ENCODE measurements around the gene ANKRD63.

The ANKRD63 gene

DNA sequence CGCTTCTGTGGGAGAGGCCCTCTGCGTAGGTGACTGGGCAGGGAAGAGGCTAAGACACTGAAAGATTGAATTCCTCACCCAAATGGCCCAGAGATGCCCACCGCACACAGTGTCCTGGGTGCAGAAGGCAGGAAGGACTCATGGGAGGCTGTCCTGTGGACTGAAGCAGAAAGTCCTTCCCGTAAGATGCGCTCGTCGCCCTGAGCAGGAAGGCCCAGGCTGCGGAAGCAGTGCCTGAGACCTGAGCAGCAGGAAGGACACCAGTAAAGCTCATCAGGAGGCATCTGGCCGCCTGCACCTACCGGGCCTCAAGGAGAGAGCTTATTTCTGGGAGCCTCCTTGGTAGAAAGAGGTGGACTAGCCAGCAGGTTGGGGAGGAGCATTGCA is 40.7 kb downstream of the ANKRD63 start:
- DNase-seq = no peak

DNA sequence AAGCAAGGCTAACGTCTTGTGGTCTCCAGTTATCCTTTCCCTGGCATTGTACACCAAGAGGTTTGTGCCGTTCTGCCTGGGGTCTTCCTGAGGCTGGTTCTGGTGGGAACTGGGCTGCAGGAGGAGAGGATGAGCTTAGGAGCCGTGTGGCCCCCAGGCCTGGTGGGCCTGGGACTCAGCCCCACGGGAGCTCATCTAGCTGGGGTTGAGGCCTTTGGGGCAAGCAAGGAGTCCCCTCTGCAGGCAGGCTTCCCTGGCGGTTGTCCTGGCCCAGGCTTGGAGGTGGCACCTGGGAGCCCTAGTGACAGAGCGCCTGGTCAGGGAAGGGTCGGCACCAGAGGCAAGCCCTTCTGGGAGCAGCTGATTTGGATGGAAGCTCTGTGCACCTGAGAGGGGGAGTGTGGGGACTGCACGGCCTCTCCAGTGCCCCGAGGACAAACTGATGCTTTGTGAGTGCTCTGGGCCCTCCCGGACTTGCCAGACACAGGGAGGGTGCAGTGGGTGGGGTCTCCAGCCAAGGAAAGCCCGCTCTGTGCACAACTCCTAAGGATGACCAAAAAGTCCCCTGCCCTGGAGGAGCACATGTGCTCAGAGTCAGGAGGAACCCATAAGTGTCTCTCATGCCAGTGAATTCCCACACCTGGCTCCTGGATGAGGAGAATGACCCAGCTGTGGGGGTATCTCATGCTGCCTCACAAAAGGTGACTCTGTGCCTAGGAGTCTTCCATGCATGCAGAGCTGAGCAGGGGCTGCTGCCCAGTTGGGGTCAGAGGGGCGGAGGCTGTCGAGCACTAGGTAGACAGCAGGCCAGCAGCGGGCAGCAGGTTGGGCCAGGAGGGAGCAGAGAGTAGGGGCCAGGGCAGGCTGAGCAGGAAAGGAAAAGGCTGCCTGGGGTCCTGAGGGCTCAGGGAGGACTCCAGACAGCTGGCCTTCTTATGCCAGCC is 41.3 kb downstream of the ANKRD63 start:
- DNase-seq = no peak

DNA sequence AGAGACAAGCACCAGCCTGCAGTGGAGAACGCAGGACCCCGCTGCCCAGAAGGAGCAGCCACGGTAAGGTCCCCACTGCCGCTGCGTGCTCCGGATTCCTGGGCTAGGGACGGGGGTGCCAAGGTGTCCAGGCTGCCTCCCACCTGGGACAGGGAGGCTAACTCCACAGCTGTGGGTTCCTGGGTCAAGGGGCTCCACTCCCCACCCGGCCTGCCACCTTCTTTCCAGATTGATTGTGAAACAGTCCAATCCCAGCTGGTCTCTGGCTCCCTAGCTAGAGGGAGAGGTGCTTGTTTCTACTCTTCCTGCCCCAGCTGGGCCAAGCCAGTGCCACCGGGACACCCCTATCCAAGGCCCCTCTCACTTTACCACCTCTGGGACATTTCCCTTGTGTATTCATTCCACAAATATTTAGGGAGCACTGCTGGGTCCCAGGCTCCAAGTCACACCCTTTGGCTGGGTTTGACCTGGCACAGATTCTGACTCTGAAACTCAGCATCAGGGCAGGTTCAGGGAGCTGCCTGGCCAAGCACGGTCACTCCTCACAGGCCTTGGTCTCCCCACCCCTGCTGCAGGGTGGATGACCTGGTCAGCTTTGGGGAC is 42.1 kb downstream of the ANKRD63 start:
- DNase-seq = no peak

DNA sequence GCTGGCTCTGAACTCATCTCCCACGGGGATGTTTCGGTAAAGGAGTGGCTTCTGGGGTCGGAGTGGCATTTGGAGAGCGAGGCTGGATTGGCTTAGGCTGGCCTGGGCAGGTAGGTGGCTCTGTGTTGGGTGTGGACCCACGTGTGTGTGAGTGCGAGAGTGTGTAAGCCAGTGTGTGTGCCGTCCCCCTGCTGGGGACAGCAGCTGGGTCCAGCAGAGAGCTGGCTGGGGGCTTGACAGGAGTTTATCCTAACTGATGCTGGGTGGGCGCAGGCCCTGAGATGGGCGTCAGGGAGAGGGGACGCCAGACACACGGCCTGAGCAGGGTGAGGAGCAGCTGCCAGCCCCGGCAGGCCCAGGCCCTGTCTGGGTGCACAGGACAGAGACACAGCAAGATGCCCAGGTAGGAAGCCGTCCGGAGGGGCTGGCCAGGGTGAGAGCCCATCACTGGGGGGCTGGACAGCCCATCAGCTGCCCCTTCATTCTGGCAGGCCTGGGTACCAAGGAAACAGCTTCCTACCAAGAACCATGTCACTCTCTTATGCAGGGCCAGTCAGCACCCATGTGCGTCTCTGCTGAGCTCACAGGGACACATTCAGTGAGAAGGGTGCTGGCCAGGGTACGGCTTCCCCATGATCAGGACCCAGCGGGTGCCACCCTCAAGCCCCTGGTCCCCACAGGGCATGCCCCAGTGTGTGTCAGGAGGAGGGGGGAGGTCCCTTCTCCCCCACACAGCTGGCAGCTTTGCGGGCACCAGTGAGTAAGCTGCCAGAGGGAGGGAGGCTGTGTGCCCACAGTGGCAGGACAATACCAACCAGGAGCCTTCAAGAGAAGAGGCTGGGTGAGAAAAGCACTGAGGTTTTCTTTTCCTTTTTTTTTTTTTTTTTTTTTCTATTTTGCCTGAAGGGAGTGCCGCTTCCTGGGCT is 42.9 kb downstream of the ANKRD63 start:
- DNase-seq = no peak

DNA sequence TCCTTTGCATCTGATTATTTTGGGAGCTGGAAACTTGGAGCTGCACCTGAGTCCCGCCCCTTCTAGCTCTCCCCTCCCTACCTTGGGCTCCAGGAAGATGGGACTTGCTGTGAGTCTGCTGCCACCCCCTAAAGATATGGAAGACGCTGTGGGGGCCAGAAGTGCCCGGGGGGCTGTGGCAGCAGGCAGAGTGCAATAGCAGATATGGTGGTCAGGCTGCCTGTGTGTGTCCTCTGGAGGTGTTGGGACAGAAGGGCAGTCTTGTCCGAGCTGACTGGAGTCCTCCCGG is 43.5 kb downstream of the ANKRD63 start:
- no peak for DNase-seq

DNA sequence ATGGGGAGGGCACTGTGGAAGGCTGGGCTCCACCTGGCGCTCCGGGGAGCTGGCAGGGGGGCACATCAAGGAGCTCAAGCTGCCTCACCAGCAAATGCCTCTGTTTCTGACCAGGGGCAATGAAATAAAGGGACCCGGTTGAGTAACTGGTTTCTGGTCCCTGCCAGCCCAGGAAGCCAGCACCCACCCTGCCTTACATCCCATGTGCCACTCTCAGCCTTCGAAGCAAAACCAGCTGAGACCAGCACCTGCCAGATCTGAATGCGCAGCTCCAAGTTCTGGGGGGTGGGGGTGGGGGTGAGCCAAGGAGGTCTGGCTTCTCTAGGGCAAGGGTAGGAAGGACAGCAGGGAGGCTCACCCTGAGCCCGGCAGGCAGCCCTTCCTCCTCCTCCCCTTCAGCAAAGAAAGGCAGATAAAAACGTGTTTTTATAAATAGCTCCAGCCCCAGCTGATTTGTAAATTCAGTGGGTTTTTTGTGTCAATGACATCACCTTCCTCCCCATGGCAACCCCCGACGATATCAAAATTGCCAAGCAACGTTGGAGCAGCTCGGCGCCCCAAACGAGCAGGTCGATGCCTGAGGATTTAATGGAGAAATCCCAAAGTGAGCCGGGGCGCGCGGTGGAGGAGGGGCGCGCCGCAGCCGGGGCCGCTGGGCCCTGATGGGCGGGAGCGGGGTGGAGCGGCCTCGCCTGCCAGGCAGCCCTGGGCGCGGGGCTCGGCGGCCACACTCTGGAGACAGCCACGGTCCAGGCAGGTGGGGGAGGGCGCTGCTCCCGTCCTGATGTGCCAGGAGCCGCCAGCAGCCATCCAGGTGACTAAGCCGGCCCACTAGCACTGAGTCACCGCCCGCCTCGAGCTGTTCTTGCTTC is 44.1 kb downstream of the ANKRD63 start, which contains the start of gene PAK6:
Gene PAK6 (plus strand): TSS at position 532 of the 872 bp plus-strand sequence. CDS start 25,723 bp downstream, outside the sequence.
- peak; percentile 21 to 22 for DNase-seq

DNA sequence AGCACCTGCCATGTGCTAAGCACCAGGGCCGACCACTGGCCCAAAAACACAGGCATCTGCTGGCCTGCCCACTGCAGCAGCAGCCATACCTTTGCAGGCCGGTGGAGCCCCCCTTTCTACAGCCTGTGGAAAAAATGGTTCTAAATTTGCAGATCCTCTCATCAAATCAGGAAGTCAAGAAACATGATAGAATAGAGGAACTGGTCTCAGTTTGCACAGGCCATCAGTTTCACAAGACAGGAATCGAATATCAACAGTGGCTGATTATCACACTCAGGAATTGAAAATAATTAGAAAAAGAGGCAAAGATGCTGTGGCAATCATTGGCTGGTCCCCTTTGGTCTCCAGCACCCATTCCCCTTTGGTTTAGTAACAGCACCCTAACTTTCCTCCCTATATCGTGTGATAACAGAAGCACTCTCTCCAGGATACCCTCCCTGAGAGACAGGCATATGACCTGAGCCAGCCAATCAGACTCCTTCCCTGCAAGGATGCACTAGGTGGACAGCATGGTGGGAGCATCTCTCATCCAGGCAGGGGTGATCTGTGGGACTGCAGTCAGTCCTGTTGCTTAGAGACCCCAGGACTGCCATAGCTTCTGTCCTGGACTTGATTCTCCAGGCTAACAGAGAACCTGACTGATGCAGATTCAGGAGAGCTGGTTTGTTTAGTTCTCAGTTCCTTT is 47.5 kb downstream of the ANKRD63 start:
- peak; percentile 59 to 60 for DNase-seq

DNA sequence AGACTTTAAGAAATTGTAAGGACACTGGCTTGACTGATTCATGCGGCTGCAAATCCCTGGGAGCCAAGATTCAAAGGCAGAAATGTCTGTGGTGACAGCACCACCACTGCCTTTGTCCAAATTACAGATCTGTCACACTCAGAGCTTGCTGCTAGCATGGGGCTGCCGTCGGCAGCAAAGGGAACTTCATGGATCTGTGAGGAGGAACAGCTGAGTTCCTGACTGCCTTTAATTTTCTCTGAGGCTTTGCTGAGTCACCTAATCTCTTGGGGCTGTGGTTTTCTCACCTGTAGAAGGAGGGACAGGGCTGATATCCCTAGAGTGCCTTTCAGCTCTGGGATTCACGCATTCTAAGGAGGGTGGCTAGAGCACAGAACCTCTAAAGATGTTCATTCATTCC is 48.1 kb downstream of the ANKRD63 start:
- peak; percentile 59 to 76 for DNase-seq

DNA sequence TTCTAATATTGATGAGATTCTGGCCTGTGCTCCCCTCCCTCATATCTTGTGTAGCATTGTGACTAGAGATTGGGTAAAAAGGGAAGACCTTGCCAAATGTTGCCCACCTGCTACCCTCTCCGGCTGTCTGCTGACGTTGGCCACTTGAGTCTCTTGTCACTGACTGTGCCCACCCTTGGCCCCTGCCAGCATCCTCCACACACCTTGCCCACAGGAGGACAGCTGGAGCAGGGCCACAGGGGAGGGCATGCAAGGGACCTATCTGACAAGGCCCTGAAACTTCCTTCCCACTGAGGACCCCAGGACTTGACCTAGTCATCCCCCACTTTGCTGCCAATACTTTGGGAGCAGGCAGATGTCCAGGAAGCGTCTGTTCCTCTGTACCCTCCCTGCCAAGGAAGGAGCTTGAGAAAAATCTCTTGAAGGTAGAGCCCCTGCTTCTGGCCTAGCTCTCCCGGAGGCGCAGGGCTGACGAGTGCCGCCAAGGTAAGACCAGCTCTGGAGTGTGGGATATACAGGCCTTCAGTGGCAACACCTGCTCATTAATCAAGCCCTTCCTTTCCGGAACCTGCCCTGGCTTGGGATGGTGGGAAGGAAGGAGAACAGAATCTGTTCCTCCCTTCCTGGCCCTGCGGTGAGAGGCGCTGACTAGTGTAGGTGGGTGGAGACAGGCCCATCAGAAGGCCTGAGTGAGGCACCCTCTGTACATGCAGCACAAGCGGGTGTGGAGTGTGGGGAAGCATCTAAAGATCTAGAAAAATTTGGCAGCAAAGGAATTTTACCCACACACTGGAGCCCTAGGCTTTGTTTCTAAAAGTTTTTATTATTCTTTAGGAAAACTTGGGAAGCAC is 48.9 kb downstream of the ANKRD63 start:
- peak; percentile 25 to 63 for DNase-seq

DNA sequence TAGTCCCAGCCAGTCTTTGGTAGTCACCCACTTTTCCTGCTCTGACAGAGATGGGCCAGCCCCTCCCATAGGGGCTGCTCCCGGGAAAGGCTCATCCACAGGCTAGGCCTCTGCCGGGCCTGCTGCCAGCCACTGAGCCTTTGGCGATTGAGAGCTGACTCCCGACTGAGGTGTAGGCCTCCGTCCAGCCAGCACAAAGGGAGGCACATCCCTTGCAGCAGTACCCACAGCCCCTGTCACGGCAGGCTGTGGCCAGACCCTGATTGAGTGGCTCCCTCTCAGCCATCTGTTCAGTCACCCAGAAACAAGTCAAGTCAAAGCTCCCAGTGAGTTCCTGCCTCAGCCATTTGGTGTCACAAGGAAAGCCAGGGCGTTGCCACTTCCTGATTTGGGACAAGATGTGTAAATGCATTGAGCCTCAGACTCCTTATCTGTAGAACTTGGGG is 50.2 kb downstream of the ANKRD63 start:
- peak; percentile 69 to 79 for DNase-seq

Measured in inflammatory macrophage (primary cell).